ENCODE results near the gene SPATC1L.
"Not testable (repeated sequence)": the region's sequence is repeated elsewhere in the genome, so short reads cannot be mapped to it uniquely, and the experiment has no call there.

SPATC1L gene

DNA sequence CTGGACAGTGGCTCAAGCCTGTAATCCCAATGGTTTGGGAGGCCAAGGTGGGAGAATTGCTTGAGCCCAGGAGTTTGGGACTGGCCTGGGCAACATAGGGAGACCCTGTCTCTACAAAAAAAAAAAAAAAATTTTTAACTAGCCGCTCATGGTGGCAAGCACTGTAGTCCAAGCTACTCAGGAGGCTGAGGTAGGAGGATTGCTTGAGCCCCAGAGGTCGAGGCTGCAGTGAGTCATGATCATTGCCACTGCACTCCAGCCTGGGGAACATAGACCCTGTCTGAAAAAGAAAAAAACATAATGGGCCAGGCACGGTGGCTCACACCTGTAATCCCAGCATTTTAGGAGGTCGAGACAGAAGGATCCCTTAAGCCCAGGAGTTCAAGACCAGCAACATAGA, 5.3 kb downstream of the SPATC1L start:
- DNase-seq (ENCODE audit: low read depth, low spot score): no peak
- TF ChIP-seq, protein P1, sequence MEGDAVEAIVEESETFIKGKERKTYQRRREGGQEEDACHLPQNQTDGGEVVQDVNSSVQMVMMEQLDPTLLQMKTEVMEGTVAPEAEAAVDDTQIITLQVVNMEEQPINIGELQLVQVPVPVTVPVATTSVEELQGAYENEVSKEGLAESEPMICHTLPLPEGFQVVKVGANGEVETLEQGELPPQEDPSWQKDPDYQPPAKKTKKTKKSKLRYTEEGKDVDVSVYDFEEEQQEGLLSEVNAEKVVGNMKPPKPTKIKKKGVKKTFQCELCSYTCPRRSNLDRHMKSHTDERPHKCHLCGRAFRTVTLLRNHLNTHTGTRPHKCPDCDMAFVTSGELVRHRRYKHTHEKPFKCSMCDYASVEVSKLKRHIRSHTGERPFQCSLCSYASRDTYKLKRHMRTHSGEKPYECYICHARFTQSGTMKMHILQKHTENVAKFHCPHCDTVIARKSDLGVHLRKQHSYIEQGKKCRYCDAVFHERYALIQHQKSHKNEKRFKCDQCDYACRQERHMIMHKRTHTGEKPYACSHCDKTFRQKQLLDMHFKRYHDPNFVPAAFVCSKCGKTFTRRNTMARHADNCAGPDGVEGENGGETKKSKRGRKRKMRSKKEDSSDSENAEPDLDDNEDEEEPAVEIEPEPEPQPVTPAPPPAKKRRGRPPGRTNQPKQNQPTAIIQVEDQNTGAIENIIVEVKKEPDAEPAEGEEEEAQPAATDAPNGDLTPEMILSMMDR (IDR thresholded peaks at IDR 0.05; ENCODE audit: low read depth, low read length): no peak
- no peak overlapping the region for H3K4me3 ChIP-seq (ENCODE audit: low read depth, low read length)
- in situ Hi-C loops (cut with HindIII; ENCODE audit: low sequenced_read_pairs): no loop called here

DNA sequence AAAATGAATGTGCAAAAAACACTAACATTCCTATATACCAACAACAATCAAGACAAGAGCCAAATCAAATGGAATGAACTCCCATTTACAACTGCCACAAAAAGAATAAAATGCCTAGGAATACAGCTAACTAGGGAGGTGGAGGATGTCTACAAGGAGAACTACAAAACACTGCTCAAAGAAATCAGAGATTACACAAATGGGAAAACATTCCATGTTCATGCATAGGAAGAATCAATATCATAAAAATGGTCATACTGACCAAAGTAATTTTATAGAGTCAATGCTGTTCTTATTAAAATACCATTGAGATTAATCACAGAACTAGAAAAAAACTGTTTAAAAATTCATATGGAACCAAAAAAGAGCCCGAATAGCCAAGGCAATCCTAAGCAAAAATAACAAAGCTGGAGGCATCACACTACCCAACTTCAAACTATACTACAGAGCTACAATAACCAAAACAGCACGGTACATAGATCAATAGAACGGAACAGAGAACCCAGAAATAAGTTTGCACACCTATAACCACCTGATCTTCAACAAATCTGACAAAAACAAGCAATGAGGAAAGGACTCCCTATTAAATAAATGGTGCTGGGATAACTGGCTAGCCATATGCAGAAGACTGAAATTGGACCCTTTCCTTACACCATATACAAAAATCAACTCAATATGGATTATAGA, 7.7 kb downstream of the SPATC1L start:
- DNase-seq (ENCODE audit: low read depth, low spot score); H3K4me3 ChIP-seq (ENCODE audit: low read depth, low read length); in situ Hi-C loops (cut with HindIII; ENCODE audit: low sequenced_read_pairs): not testable (repeated sequence)

DNA sequence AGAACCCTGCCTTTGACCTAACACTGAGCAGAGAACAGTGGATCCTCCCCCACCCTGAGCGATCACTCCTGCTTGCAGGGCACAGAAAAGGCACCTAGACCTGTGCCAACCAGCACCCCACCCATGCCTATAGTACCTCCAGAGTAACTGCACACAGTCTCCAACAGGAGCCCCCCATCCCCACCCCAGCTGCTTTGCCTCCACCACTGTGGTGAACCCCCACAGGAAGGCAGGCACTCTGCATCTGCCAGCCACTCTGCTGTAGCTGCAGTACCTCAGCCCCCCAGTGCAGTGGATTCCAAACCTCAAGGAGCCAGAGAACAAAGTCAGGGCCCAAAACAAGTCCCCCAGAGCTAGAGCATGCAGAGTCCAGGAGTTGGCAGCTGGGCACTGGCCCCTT, 10.7 kb downstream of the SPATC1L start:
- no peak for DNase-seq (ENCODE audit: low read depth, low spot score)
- TF ChIP-seq, protein P1 (IDR thresholded peaks at IDR 0.05; ENCODE audit: low read depth, low read length): no peak
- in situ Hi-C loops (cut with HindIII; ENCODE audit: low sequenced_read_pairs): no loop called here
- H3K4me3 ChIP-seq (ENCODE audit: low read depth, low read length): no peak overlapping the region

DNA sequence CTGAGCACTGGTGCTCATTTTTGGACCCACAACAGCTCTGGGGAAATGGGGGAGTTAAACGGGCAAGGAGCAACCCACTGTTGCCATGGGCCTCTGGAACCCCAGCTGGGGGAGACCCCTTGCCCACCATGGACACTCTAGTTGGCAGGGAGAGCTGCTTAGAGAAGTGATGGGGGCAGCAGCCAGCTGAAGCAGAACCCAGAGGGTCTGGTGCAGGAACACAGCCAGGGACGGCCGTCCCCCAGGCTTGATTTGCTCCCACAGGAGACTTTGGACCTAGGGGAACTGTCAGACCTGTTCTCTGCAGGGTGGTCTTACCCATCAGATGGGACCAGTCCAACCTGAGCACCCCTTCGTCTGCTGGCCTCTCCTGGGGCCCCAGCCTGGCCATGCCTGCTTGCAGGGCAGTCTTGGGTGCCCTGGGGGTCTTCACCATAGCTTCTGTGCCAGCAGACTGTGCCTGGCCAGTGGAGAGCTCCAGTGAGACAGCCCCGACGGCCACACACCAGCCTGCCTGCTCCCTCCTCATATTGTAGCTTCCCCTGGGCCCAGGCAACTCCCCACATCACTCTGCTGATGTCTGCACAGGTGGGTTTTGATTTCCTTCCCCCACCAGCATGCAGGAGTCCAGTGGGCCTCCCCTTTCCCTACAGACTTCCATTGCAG, 11.3 kb downstream of the SPATC1L start:
- in situ Hi-C loops (cut with HindIII; ENCODE audit: low sequenced_read_pairs): no loop called here
- TF ChIP-seq, protein P1 (IDR thresholded peaks at IDR 0.05; ENCODE audit: low read depth, low read length): no peak
- no peak for DNase-seq (ENCODE audit: low read depth, low spot score)
- H3K4me3 ChIP-seq (ENCODE audit: low read depth, low read length): no peak overlapping the region

DNA sequence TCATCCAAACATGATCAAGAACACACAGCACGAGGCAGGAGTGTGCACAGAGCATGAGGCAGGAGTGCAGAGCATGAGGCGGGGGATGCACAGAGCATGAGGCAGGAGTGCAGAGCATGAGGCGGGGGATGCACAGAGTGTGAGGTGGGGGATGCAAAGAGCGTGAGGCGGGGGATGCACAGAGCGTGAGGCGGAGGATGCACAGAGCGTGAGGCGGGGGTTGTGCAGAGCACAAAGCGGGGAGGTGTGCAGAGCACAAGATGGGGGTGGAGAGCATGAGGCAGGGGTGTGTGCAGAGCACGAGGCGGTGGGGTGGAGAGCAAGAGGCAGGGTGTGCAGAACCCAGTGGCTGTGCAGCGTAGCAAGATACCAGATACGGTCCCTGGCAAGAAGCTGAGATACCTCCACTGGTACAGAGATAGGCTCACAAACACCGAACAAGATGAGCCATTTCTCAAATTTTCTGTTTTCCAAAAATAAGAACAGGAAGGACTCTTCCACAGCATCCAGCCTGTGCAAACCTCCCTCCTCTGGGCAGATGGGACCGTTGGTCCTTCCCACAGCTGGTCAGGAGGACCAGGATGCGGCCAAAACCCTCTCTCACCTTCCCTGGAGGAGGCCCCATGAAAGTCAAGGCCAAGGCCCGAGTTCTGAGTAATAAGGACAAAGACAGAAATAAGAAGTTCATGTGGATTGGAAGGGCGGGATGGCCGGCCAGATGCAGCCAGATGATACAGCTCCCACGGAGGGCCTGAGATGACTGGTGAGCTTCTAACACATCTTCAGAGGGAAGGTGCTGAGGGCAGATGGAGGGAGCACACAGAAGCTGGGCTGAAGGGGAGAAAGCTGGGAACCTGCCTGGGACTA, 12.0 kb downstream of the SPATC1L start:
- TF ChIP-seq, protein P1 (IDR thresholded peaks at IDR 0.05; ENCODE audit: low read depth, low read length): no peak
- H3K4me3 ChIP-seq (ENCODE audit: low read depth, low read length): no peak overlapping the region
- no peak for DNase-seq (ENCODE audit: low read depth, low spot score)
- in situ Hi-C loops (cut with HindIII; ENCODE audit: low sequenced_read_pairs): no loop called here

DNA sequence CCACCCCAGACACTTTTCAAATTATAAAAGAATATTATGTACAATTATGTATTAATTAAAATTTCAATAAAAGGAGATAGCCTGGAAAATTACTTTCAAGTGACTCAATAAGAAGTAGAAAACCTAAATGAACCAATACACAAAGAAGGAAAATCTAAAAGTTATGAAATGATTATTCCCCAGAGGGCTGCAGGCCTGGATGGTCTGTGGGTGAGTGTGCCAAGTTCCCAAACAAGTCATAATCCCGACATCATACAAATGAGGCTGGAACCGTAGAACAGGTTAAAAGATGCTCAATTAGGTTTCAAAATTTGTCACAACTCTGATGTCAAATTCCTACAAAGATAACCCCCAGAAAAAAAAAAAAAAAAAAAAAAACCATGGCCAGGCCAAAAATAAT, 12.7 kb downstream of the SPATC1L start:
- DNase-seq (ENCODE audit: low read depth, low spot score): no peak

DNA sequence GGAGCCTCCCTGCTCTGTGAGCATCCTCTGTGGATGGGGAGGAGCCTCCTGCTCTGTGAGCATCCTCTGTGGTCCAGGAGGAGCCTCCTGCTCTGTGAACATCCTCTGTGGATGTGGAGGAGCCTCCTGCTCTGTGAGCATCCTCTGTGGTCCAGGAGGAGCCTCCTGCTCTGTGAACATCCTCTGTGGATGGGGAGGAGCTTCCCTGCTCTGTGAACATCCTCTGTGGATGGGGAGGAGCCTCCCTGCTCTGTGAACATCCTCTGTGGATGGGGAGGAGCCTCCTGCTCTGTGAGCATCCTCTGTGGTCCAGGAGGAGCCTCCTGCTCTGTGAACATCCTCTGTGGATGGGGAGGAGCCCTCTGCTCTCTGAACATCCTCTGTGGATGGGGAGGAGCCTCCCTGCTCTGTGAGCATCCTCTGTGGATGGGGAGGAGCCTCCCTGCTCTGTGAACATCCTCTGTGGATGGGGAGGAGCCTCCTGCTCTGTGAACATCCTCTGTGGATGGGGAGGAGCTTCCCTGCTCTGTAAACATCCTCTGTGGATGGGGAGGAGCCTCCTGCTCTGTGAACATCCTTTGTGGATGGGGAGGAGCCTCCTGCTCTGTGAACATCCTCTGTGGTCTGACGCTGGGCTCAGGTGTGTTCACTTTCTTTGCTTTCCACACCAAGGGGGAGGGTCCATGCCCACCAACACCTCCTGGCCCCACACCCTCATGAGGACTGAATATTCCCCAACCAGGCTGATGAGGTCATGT, 13.6 kb downstream of the SPATC1L start:
- H3K4me3 ChIP-seq (ENCODE audit: low read depth, low read length); in situ Hi-C loops (cut with HindIII; ENCODE audit: low sequenced_read_pairs); DNase-seq (ENCODE audit: low read depth, low spot score): not testable (repeated sequence)

More for the DNA sequence above, 12.7 kb downstream of the SPATC1L start:
- in situ Hi-C loops (cut with HindIII; ENCODE audit: low sequenced_read_pairs): no loop called here
- H3K4me3 ChIP-seq (ENCODE audit: low read depth, low read length): no peak overlapping the region
- TF ChIP-seq, protein P1 (IDR thresholded peaks at IDR 0.05; ENCODE audit: low read depth, low read length): no peak
